Ishikawa (cell line): ENCODE data around the gene ANKIB1.

Experiments
- CEBPB ChIP-seq: IDR thresholded peaks from 2 replicates; pipeline ENCODE4 v1.6.1; 2012
- CREB1 ChIP-seq: IDR thresholded peaks from 2 replicates; pipeline ENCODE4 v1.6.1; 2012; ENCODE audit warnings: low read depth
- EGR1 ChIP-seq: IDR thresholded peaks from 2 replicates; pipeline ENCODE4 v1.6.1; 2012
- EP300 ChIP-seq: IDR thresholded peaks from 2 replicates; pipeline ENCODE4 v1.6.1; 2012; ENCODE audit warnings: borderline replicate concordance
- FOXM1 ChIP-seq: IDR thresholded peaks from 2 replicates; pipeline ENCODE4 v1.6.1; 2012; ENCODE audit warnings: low read depth, borderline replicate concordance
- RAD21 ChIP-seq: IDR thresholded peaks from 2 replicates; pipeline ENCODE4 v1.6.1; 2012; ENCODE audit warnings: low read depth
- REST ChIP-seq: IDR thresholded peaks from 2 replicates; pipeline ENCODE4 v1.6.1; 2012; ENCODE audit warnings: low read depth, mild to moderate bottlenecking
- TAF1 ChIP-seq: IDR thresholded peaks from 2 replicates; pipeline ENCODE4 v1.6.1; 2012; ENCODE audit warnings: low read depth, mild to moderate bottlenecking
- USF1 ChIP-seq: IDR thresholded peaks from 2 replicates; pipeline ENCODE4 v1.6.1; 2012
- YY1 ChIP-seq: IDR thresholded peaks from 2 replicates; pipeline ENCODE4 v1.6.1; 2012; ENCODE audit warnings: low read depth
- ZBTB7A ChIP-seq: IDR thresholded peaks from 2 replicates; pipeline ENCODE4 v1.6.1; 2012; ENCODE audit warnings: low read depth

- TF ChIP-seq EP300 (no peak), CREB1 (no peak), TAF1 (no peak), REST (no peak), CEBPB (no peak), ZBTB7A (no peak), FOXM1 (no peak), USF1 (no peak), EGR1 (no peak), YY1 (no peak), RAD21 (no peak)
Measured at GRCh38 chr7:92282930-92283329, 37.2 kb downstream of the ANKIB1 start.
